Neural progenitor cell (in vitro differentiated cells): ENCODE data around the gene FBXL19.
"Not testable (repeated sequence)": the region's sequence is repeated elsewhere in the genome, so short reads cannot be mapped to it uniquely, and the experiment has no call there.

ENCODE experiments used
- EZH2 ChIP-seq: fragments of 200-600 bp; sonication (generic); IDR thresholded peaks from 2 replicates; pipeline ENCODE4 v1.6.1; 2017; ENCODE audit warnings: antibody characterized with exemption, mild to moderate bottlenecking, moderate library complexity
- EZH2phosphoT487 ChIP-seq: fragments of 200-600 bp; sonication (generic); IDR thresholded peaks from 2 replicates; pipeline ENCODE4 v1.6.1; 2017; ENCODE audit warnings: antibody characterized with exemption
- TF ChIP-seq, protein P1 (sequence below): fragments of 200-600 bp; sonication (generic); IDR thresholded peaks from 2 replicates; pipeline ENCODE4 v1.5.1; 2017; ENCODE audit warnings: antibody characterized with exemption, mild to moderate bottlenecking

DNA sequence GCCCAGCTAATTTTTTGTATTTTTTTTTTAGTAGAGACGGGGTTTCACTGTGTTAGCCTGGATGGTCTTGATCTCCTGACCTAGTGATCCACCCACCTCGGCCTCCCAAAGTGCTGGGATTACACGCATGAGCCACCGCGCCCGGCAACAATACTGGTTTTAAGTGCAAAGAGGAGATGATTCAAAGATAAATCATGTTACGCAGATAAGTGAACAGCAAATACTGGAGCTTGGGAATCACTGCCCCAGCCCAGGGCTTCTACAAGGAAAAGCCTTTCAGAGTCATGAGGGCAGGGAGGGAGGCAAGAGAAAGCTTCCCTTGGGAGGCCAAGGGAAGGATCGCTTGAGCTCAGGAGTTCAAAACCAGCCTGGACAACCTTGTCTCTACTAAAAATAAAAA lies 16.2 kb downstream of the FBXL19 start:
- TF ChIP-seq, protein P1, sequence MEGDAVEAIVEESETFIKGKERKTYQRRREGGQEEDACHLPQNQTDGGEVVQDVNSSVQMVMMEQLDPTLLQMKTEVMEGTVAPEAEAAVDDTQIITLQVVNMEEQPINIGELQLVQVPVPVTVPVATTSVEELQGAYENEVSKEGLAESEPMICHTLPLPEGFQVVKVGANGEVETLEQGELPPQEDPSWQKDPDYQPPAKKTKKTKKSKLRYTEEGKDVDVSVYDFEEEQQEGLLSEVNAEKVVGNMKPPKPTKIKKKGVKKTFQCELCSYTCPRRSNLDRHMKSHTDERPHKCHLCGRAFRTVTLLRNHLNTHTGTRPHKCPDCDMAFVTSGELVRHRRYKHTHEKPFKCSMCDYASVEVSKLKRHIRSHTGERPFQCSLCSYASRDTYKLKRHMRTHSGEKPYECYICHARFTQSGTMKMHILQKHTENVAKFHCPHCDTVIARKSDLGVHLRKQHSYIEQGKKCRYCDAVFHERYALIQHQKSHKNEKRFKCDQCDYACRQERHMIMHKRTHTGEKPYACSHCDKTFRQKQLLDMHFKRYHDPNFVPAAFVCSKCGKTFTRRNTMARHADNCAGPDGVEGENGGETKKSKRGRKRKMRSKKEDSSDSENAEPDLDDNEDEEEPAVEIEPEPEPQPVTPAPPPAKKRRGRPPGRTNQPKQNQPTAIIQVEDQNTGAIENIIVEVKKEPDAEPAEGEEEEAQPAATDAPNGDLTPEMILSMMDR: not testable (repeated sequence)
- TF ChIP-seq EZH2phosphoT487, EZH2: not testable (repeated sequence)
